Activated CD8-positive, alpha-beta T cell treated with anti-CD3 and anti-CD28 coated beads for 36 hours (primary cell): ENCODE results near the gene P2RX1. TPM values are rescaled to one million over a fixed set of nuclear protein-coding genes. Genes with fewer than 3 reads are reported as not detected.
"Not testable (repeated sequence)": the region's sequence is repeated elsewhere in the genome, so short reads cannot be mapped to it uniquely, and the experiment has no call there.

Source experiments
- ATAC-seq: fragments of 200-7000 bp; cut with Tn5 transposase; one replicate; pipeline ENCODE4 v1.10.0; 2021; ENCODE audit warnings: mild to moderate bottlenecking, moderate library complexity
- CTCF ChIA-PET: fragments of 350-600 bp; sonication (Branson Sonifier 250); formaldehyde crosslinking; loops from one replicate; lab custom pipeline; 2021; ENCODE audit warnings: antibody characterized with exemption; lab: Charles Lee
- POLR2A ChIA-PET: fragments of 350-600 bp; sonication (Branson Sonifier 250); formaldehyde crosslinking; loops from one replicate; lab custom pipeline; 2021; ENCODE audit warnings: antibody characterized with exemption; lab: Charles Lee
- DNase-seq: peaks from one replicate; pipeline ENCODE4 v3.0.0-alpha.2; 2020
- H3K27ac Mint-ChIP-seq: one replicate; pipeline ENCODE4 v1.8.0; 2021; ENCODE audit warnings: mild to moderate bottlenecking, mixed read lengths
- H3K27me3 Mint-ChIP-seq: one replicate; pipeline ENCODE4 v1.8.0; 2021; ENCODE audit warnings: mixed read lengths
- H3K36me3 Mint-ChIP-seq: one replicate; pipeline ENCODE4 v1.8.0; 2021; ENCODE audit warnings: low read depth, mixed read lengths
- H3K4me1 Mint-ChIP-seq: one replicate; pipeline ENCODE4 v1.8.0; 2021; ENCODE audit warnings: low read depth, mixed read lengths
- H3K4me3 Mint-ChIP-seq: one replicate; pipeline ENCODE4 v1.8.0; 2021; ENCODE audit warnings: mild to moderate bottlenecking, moderate library complexity, mixed read lengths
- H3K9me3 Mint-ChIP-seq: one replicate; pipeline ENCODE4 v1.8.0; 2021; ENCODE audit warnings: mixed read lengths
- intact Hi-C: fragments of 100-400 bp; cut with micrococcal nuclease; formaldehyde crosslinking; loops from one replicate; pipeline ENCODE4 v1.10.0; 2022
- total RNA-seq, 2 experiments: library from RNA; stranded (reverse); gene quantifications; one replicate each; pipeline ENCODE4 v1.2.3, GENCODE V29; 2021
- TF ChIP-seq, protein P1 (sequence below): fragments of 200-600 bp; IDR thresholded peaks from one replicate; pipeline ENCODE4 v1.8.0; 2022; ENCODE audit warnings: antibody characterized with exemption, mild to moderate bottlenecking

P2RX1 gene
- total RNA-seq, 2 experiments from 2014 or later: 0.43 to 1.7 TPM

DNA sequence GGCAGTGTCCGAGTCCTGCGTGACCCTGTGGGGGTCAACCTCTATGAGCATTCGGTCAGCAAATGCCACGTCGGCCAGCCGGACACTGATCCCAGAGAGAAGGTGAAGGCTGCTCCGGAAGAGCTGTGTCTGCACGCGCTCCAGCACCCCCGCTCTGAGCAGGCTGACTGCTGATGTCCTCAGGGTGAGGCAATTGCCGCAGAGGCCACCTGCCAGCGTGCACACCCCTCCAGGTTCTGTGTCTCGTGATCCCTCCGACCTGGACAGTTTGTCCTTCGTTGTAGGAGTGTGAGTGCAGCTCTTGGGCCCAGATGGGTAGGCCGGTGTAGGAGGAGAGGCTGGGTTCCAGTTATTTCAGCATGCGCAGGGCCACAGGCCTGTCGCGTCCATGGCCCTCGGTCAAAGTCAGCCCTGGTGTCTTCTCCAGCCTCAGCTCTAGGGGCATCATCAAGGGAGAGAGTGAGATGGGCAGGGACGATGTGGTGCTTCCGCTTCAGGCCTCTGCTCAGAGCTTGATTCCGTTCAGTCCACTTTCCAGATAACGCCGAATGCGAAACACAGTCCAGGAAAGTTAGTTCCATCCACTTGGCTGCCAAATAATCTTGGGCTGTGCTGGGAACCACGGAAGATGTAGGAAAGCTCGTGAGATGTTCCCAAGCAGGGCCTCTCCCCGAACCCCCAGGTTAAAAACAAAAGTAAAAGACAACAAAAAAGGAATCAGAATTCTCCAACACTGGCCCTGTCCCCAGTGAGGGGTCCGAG is 55.1 kb downstream of the P2RX1 start:
- no peak for ATAC-seq
- Mint-ChIP-seq H3K4me3 (no peak overlapping the region), H3K27me3 (no peaks in the 10 kb centered on the region), H3K4me1 (no peaks in the 10 kb centered on the region), H3K9me3 (no peaks in the 10 kb centered on the region), H3K36me3 (no peaks in the 10 kb centered on the region), H3K27ac (no peak overlapping the region)
- ChIA-PET POLR2A (interaction anchor here (0.7 kb wide), 1 partner anchor 50 kb away, joined by 3 read pairs; no protein-coding TSS in a partner anchor), CTCF (interaction anchor here (1.4 to 6.1 kb wide), 3 partner anchors 15 to 149 kb away, joined by 3 to 51 read pairs (median 4); partner anchors contain the start of gene NCBP3)
- no peak for DNase-seq
- TF ChIP-seq, protein P1, sequence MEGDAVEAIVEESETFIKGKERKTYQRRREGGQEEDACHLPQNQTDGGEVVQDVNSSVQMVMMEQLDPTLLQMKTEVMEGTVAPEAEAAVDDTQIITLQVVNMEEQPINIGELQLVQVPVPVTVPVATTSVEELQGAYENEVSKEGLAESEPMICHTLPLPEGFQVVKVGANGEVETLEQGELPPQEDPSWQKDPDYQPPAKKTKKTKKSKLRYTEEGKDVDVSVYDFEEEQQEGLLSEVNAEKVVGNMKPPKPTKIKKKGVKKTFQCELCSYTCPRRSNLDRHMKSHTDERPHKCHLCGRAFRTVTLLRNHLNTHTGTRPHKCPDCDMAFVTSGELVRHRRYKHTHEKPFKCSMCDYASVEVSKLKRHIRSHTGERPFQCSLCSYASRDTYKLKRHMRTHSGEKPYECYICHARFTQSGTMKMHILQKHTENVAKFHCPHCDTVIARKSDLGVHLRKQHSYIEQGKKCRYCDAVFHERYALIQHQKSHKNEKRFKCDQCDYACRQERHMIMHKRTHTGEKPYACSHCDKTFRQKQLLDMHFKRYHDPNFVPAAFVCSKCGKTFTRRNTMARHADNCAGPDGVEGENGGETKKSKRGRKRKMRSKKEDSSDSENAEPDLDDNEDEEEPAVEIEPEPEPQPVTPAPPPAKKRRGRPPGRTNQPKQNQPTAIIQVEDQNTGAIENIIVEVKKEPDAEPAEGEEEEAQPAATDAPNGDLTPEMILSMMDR: no peak
- intact Hi-C loops: loop anchor here (5.0 kb wide), 1 partner anchor 141 kb away; no protein-coding TSS in a partner anchor

DNA sequence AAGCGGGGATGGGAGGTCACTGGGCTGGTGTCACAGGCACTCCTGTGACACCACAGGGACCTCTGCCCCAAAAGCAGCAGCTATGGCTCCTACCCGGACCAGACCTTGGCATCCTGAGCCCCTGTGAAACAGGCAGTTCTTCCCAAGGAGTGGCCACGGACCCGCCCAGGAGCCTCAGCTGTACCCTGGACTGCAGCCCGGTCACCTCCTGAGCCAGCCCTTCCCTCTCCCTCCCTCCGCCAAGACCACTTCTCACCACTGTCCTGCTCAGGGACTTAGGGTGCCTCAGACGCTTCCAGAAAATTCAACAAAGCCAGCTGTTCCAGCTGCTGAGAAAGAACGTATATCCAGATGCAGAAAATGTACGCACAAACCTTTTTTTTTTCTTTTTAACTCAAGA is 56.3 kb downstream of the P2RX1 start:
- ATAC-seq (no peak), DNase-seq (no peak)
- H3K4me3 Mint-ChIP-seq: no peak overlapping the region
- CTCF ChIA-PET: interaction anchor here (1.5 to 6.1 kb wide), 2 partner anchors 14 to 144 kb away, joined by 3 to 51 read pairs; partner anchors contain the start of gene NCBP3
- H3K4me1 Mint-ChIP-seq: no peaks in the 10 kb centered on the region
- intact Hi-C loops: loop anchor here (5.0 kb wide), 1 partner anchor 142 kb away; no protein-coding TSS in a partner anchor
- no peak overlapping the region for H3K27ac Mint-ChIP-seq
- H3K9me3 Mint-ChIP-seq: no peaks in the 10 kb centered on the region
- no peaks in the 10 kb centered on the region for H3K36me3 Mint-ChIP-seq
- no peaks in the 10 kb centered on the region for H3K27me3 Mint-ChIP-seq
- POLR2A ChIA-PET: no interaction called here
- TF ChIP-seq, protein P1: no peak

DNA sequence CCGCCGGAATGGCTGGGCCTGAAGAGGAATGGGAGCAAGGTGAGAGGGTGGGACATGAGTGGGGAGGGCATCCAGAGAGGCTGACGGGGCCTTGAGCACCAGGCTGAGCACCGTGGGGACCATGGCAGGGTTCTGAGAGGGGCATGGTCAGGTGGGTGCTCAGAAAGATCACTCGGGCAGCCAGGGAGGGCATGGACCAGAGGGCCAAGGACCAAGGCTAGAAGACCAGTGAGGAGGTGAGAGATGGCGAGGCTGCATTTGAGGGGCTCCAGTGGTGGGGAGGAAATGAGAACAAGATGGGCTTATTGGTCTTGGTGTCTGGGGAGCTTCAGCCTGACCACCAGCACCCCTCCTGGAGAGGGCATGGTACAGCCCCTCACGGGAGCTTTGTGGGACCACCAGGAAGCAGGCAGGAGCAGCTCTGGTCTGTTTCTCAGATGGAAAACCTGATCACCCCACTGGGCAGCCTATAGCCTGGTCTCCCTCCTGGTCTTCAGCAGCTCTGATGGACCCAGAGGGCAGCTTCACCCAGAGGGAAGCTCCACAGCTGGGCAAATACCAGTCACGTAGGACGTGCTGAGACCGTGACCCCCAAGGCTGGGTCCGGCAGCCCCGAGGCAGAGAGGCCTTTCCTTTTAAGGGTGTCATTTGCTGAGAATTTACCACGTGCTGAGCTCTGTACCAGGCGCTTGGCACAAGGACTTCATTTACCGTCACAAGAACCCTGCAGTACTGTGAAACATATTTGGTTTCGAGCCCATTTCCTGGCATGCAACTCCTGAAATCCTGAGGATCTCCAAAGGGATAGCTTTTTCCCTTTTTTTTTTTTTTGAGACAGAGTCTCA is 58.8 kb downstream of the P2RX1 start:
- ATAC-seq: no peak
- H3K4me1 Mint-ChIP-seq: no peaks in the 10 kb centered on the region
- intact Hi-C loops: no loop called here
- no peaks in the 10 kb centered on the region for H3K27me3 Mint-ChIP-seq
- DNase-seq: no peak
- no peak overlapping the region for H3K27ac Mint-ChIP-seq
- no peaks in the 10 kb centered on the region for H3K36me3 Mint-ChIP-seq
- POLR2A ChIA-PET: interaction anchor here (0.7 to 0.9 kb wide), 2 partner anchors 11 to 828 kb away, joined by 3 to 4 read pairs; no protein-coding TSS in a partner anchor
- CTCF ChIA-PET: interaction anchor here (0.8 to 2.9 kb wide), 5 partner anchors 9 to 120 kb away, joined by 3 to 23 read pairs (median 6); partner anchors contain the start of gene NCBP3
- H3K4me3 Mint-ChIP-seq: no peak overlapping the region
- no peaks in the 10 kb centered on the region for H3K9me3 Mint-ChIP-seq
- TF ChIP-seq, protein P1: no peak

DNA sequence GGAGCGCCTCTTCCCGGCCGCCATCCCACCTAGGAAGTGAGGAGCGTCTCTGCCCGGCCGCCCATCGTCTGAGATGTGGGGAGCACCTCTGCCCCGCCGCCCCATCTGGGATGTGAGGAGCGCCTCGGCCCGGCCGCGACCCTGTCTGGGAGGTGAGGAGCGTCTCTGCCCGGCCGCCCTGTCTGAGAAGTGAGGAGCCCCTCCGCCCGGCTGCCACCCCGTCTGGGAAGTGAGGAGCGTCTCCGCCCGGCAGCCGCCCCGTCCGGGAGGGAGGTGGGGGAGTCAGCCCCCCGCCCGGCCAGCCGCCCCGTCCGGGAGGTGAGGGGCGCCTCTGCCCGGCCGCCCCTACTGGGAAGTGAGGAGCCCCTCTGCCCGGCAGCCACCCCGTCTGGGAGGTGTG is 62.1 kb downstream of the P2RX1 start:
- CTCF ChIA-PET: interaction anchor here (1.0 kb wide), 1 partner anchor 9 kb away, joined by 3 read pairs; no protein-coding TSS in a partner anchor
- H3K27me3 Mint-ChIP-seq, ATAC-seq, H3K4me3 Mint-ChIP-seq, POLR2A ChIA-PET, H3K9me3 Mint-ChIP-seq, H3K4me1 Mint-ChIP-seq, DNase-seq, H3K27ac Mint-ChIP-seq, H3K36me3 Mint-ChIP-seq, intact Hi-C loops: not testable (repeated sequence)

DNA sequence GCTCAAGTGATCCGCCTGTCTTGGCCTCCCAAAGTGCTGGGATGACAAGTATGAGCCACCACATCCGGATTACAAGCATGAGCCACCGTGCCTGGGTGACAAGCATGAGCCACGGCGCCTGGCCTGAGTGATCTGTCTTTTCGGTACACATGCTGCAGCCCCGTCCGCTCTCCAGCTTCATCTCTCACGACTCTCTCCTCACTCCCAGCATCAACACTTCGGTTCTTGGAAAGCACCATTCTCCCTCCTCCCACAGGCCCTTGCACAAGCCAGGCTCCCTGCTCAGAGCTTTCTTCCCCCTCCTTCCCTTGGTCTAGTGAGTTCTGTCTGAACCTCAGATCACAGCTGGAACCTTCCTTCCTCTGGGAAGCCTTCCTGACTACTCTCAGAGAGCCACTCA is 63.7 kb downstream of the P2RX1 start:
- Mint-ChIP-seq H3K9me3 (no peaks in the 10 kb centered on the region), H3K4me1 (no peaks in the 10 kb centered on the region), H3K36me3 (no peaks in the 10 kb centered on the region), H3K27me3 (peaks cover 4% of the 10 kb centered on the region), H3K27ac (no peak overlapping the region), H3K4me3 (no peak overlapping the region)
- no peak for DNase-seq
- TF ChIP-seq, protein P1: no peak
- intact Hi-C loops: no loop called here
- ChIA-PET CTCF (interaction anchor here (1.4 to 2.7 kb wide), 2 partner anchors 10 to 165 kb away, joined by 3 to 15 read pairs; no protein-coding TSS in a partner anchor), POLR2A (no interaction called here)
- ATAC-seq: no peak
